Gastroesophageal sphincter (tissue), 4 donors: ENCODE results near the gene LGALS9B. TPM values are rescaled to one million over a fixed set of nuclear protein-coding genes. Genes with fewer than 3 reads are reported as not detected.
"Not testable (repeated sequence)": the region's sequence is repeated elsewhere in the genome, so short reads cannot be mapped to it uniquely, and the experiment has no call there.

Source experiments
- ATAC-seq: fragments of 150-250 bp; one replicate; pipeline ENCODE4 v1.9.1; 2016; ENCODE audit warnings: mild to moderate bottlenecking, moderate library complexity
- H3K27ac ChIP-seq, 4 donors: fragments of 200-600 bp; sonication (generic) in 3 of 4; 1 replicate in 3 of 4; 2 replicates in 1 of 4; pipeline ENCODE4 v1.5.1; 2016 to 2019
- H3K27me3 ChIP-seq: fragments of 200-600 bp; sonication (generic); one replicate; pipeline ENCODE4 v1.5.1; 2019
- H3K36me3 ChIP-seq, 2 donors: fragments of 200-600 bp; sonication (generic); one replicate each; pipeline ENCODE4 v1.5.1; 2019; ENCODE audit warnings: control low read depth in 1 of 2
- H3K4me1 ChIP-seq, 3 donors: fragments of 200-600 bp; sonication (generic); 1 replicate in 2 of 3; 2 replicates in 1 of 3; pipeline ENCODE4 v1.5.1; 2016 to 2019; ENCODE audit warnings: control low read depth in 2 of 3
- H3K4me3 ChIP-seq, 2 donors: fragments of 200-600 bp; sonication (generic); one replicate each; pipeline ENCODE4 v1.5.1; 2019; ENCODE audit warnings: mild to moderate bottlenecking in 1 of 2, moderate library complexity in 1 of 2
- H3K9me3 ChIP-seq, 3 donors: fragments of 200-600 bp; sonication (generic); one replicate each; pipeline ENCODE4 v1.5.1; 2017 to 2019; ENCODE audit warnings: control low read depth in 2 of 3
- WGBS, 2 donors: methylation state at CpG; one replicate each; pipeline ENCODE4 v1.1.5; 2018; ENCODE audit warnings: low coverage in 1 of 2; 5-methylcytosine and 5-hydroxymethylcytosine counted together
- small RNA-seq, 4 donors: library from RNA; depleted of rRNA; stranded (forward); fragments of <200 nt; gene quantifications; one replicate each; pipeline ENCODE3, GENCODE V24; 2016
- total RNA-seq, 4 donors: library from RNA; depleted of rRNA; stranded (reverse); fragments of >200 nt; gene quantifications; one replicate each; pipeline ENCODE4 v1.1.0, GENCODE V29; 2016

The LGALS9B gene
- total RNA-seq, 4 donors from 2014 or later: not detected

DNA sequence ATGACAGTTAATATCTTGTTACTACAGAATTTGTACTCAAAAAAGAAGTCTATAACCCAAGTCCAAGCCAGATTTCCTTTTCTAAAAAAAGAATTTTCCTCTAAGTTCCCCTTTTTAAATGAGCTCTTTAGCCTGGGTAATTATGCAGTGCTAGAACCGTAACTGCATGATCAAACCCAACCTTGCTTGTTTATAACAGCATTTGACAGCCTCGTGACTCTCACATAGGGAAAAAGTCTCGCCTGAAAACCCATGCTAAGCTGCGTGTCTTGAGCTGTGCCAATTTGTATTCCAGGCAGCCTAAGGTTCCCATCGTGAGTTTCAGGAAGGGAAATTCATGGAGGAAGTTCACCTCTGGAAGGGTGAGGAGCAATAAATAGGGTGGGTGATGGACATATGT, 44.5 kb downstream of the LGALS9B start:
- not testable (repeated sequence) for H3K36me3 ChIP-seq, ATAC-seq, H3K27ac ChIP-seq, H3K4me3 ChIP-seq, H3K27me3 ChIP-seq, H3K9me3 ChIP-seq, H3K4me1 ChIP-seq
- no CpG with 5 or more reads among the region's 5 CpGs for WGBS, 2 donors

DNA sequence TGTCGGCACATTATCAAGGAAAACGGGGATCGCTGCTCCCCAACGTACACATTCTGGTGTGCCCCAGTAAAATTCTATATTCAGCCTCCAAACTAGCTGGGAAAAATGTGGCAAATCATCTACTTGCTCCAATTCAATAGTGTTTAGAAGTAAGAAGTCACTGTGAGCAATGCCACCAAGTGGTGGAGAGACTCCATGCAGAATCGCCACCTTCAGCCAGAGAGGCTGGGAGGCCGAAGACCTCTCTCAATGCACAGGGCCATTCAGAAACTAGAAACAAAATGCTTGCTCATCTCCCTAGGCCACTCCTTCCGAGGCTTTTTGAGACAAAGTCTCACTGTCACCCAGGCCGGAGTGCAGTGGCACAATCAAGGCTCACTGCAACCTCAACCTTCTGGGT, 48.5 kb downstream of the LGALS9B start:
- not testable (repeated sequence) for ATAC-seq, H3K27me3 ChIP-seq, H3K9me3 ChIP-seq, H3K4me1 ChIP-seq, H3K4me3 ChIP-seq, H3K27ac ChIP-seq, H3K36me3 ChIP-seq
- WGBS, 2 donors: no CpG with 5 or more reads among the region's 8 CpGs

DNA sequence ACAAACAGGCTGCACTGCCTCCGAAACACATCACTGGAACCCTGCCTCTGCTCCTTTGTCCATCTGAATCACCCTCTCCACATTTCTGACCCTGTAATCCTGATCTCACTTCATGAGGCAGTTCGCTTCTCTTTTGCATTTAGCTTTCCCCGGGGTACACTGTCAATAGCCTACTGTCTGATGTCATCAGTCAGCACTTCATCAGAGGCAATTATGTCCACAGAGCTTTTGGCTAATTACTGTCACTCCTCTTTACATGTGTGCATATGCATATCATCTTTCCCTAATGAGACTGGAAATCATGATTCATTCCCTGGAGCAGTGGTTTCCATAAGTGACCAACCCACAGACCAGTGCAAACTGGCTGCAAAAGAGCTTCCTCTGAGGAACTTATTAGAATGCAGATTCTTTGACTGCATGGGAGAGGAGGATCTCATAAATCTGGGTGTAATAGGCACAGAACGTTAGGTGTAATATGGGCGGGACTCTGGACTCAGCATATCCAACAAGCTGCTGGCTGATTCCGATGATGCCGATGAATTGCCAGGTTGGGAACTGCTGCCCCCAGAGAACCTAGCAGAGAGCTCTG, 49.8 kb downstream of the LGALS9B start:
- WGBS, 2 donors: 100% methylated on average over 1 of the region's 7 CpGs; no CpG with 5 or more reads in 1 of the 2 donors
- H3K4me3 ChIP-seq, ATAC-seq, H3K4me1 ChIP-seq, H3K27ac ChIP-seq, H3K36me3 ChIP-seq, H3K9me3 ChIP-seq, H3K27me3 ChIP-seq: not testable (repeated sequence)

DNA sequence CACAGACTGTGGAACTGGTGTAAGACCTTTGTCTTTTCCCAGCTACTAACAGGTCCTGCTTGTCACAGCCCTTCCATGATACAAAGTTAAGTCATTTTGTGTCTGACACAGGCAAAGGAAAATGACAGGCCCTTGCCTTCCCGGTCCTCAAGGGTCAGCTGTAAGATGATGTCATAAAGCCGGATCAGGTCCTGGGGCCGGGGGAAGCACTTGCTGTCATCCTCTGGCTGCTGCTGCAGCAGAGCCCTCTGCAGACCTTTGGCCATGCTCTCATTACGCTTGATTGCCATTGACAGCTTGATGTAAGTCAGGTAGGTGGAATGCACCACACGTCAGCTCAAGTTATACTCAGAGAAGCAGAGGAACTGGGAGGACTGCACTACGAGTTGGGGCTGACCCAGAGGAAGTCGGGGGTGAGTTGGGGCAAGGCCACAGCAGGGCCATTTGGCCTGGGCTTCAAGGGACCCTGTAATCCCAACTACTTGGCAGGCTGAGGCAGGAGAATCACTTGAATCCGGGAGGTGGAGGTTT, 50.9 kb downstream of the LGALS9B start:
- not testable (repeated sequence) for H3K36me3 ChIP-seq, H3K4me1 ChIP-seq, ATAC-seq, H3K27me3 ChIP-seq, H3K27ac ChIP-seq, H3K9me3 ChIP-seq, H3K4me3 ChIP-seq
- no CpG with 5 or more reads among the region's 8 CpGs for WGBS, 2 donors

DNA sequence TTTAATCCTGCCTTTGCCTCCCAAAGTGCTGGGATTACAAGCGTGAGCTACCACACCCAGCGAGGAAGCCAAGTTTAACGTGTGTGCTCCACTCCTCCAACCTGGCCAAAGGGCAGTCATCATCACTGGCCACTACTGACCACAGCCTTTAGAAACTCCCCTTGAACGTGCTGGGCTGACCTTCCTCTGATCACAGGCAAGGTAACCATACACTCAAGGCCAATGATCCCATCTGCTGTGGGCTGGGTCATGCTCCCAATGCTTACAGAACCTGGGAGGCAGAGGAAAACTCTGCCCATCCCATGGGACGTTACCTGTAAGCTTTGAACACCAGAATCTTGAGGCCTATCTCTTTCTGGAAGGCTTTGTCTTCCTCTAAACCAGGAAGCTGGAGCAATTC, 51.9 kb downstream of the LGALS9B start:
- H3K27ac ChIP-seq, H3K9me3 ChIP-seq, H3K27me3 ChIP-seq, ATAC-seq, H3K4me1 ChIP-seq, H3K36me3 ChIP-seq, H3K4me3 ChIP-seq: not testable (repeated sequence)
- WGBS, 2 donors: no CpG with 5 or more reads among the region's 5 CpGs

DNA sequence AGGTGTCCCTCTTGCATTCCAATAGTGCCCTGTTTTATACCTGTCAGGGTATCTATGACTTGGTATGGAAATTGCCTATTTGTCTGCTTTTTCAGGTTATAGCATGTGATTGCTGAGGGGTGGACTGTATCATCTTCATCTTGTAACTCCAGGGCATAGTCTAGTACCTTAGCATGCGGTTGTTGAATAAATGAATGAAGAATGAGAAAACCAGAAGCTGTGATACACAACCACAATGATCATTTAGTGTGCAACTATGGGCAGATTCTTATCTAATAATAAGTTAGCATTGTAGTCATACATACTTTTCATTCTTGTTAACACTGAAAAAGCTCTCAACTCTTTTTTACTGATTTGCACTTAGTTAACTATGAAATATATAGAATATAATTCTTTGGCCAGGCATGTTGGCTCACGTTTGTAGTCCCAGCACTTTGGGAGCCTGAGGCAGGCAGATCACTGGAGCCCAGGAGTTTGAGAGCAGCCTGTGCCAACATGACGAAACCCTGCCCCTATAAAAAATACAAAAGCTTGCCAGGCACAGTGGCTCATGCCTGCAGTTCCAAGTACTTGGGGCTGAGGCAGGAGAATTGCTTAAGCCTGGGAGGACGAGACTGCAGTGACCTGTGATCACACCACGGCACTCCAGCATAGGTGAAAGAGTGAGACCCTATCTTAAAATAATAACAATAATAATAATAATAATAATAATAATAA, 65.9 kb downstream of the LGALS9B start:
- 69 to 83% methylated on average over 1 of the region's 5 CpGs for WGBS, 2 donors
- ATAC-seq: peak; percentile 46
- H3K27me3 ChIP-seq, H3K9me3 ChIP-seq, H3K36me3 ChIP-seq, H3K27ac ChIP-seq, H3K4me3 ChIP-seq, H3K4me1 ChIP-seq: not testable (repeated sequence)

DNA sequence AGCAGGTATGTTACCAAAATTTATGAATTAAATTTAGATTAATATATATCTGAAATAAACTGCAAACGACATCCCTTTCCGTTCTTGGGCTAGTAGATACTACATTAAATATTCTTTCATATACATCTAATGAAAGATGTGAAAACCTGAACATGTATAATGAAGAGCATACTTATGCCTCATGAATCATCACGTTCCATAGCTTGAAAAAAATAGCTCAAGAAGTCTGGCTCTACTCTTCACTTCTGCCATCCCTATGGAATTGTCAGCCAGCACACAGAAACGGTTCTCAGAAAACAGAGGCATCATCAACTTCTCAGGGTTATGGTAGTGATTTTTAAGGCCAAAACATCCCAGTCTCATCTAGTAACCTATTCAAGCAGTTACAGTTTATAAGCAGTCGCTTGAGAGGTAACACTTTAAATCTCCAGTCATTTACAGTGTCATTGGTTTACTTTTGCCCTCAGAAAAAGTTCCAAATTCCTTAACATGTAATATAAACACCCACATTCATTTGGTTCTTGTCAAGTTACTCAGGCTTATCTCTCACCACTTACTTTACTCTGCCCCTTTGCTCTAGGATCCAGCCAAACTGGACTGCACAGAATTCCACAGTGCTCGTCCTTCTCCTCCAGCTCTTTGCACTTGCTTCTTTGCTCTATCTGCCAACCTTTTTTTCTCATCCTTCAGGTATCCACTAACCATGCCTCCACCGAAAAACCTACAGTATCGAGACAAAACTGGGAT, 66.6 kb downstream of the LGALS9B start:
- H3K27me3 ChIP-seq, H3K4me3 ChIP-seq, H3K9me3 ChIP-seq, ATAC-seq, H3K4me1 ChIP-seq, H3K36me3 ChIP-seq, H3K27ac ChIP-seq: not testable (repeated sequence)
- 46 to 56% methylated on average over 3 of the region's 8 CpGs for WGBS, 2 donors

Small RNA genes within 50 kb of the gene (small RNA-seq; reads per million reads assigned to genes)
- gene YWHAEP3: 0 reads per million in 4 donors

Other genes with a start within 250 kb of the LGALS9B start
- not detected for gene CDRT15L2, start 112.2 kb upstream of the LGALS9B start, total RNA-seq